Measurements from ENCODE around the gene OR51B4. TPM values are rescaled to one million over a fixed set of nuclear protein-coding genes. Genes with fewer than 3 reads are reported as not detected.

The OR51B4 gene
- total RNA-seq, 5 donors from 2014 or later (not counting 1 experiment from before 2014, with no cell fraction given), result not detected

GRCh38 chr11:5269715-5270147, 32.0 kb downstream of the OR51B4 start, which contains the start of gene HBE1:
TSS of gene HBE1 (minus strand) at chr11:5269945. CDS start at chr11:5269890, 55 bp downstream.
- ChIA-PET CTCF (no interaction called here), POLR2A (no interaction called here)
- H3K4me3 ChIP-seq (ENCODE audit: control insufficient read depth in 1 of 2, extremely low read depth in 1 of 2, low read length in 1 of 2), result no peak within 1 kb of the TSS
- H3K27ac ChIP-seq (ENCODE audit: low read length), result no peak within 1 kb of the TSS
- no peaks in the 10 kb centered on the region for H3K9me3 ChIP-seq
- 100% methylated on average over 2 of the region's 4 CpGs for WGBS (ENCODE audit: insufficient coverage)
- Mint-ChIP-seq H3K27me3 (peaks cover 2 to 7% of the 10 kb centered on the region in 2 donors), H3K9me3 (no peaks in the 10 kb centered on the region), H3K27ac (no peak within 1 kb of the TSS), H3K36me3 (no peaks in the 10 kb centered on the region), H3K4me3 (no peak within 1 kb of the TSS), H3K4me1 (no peaks in the 10 kb centered on the region)
- no peak for DNase-seq
- no peaks in the 10 kb centered on the region for H3K27me3 ChIP-seq (replicated peaks in 1 of 2; ENCODE audit: control insufficient read depth in 2 of 2, extremely low read depth in 1 of 2, insufficient read depth in 2 of 2, low read length in 1 of 2)
- ATAC-seq (replicated peaks in 1 of 4), result no peak
- H3K4me1 ChIP-seq (ENCODE audit: control insufficient read depth in 1 of 2, extremely low read depth in 1 of 2, insufficient read depth in 2 of 2, low read length in 2 of 2), result no peaks in the 10 kb centered on the region
- H3K36me3 ChIP-seq (ENCODE audit: control insufficient read depth in 2 of 2, extremely low read depth in 1 of 2, insufficient read depth in 1 of 2, low read length in 1 of 2), result no peaks in the 10 kb centered on the region

GRCh38 chr11:5267033-5267563, 34.6 kb downstream of the OR51B4 start:
- ChIA-PET CTCF (no interaction called here), POLR2A (no interaction called here)
- no peaks in the 10 kb centered on the region for H3K4me1 ChIP-seq (ENCODE audit: control insufficient read depth in 1 of 2, extremely low read depth in 1 of 2, insufficient read depth in 2 of 2, low read length in 2 of 2)
- no peaks in the 10 kb centered on the region for H3K36me3 ChIP-seq (ENCODE audit: control insufficient read depth in 2 of 2, extremely low read depth in 1 of 2, insufficient read depth in 1 of 2, low read length in 1 of 2)
- no peaks in the 10 kb centered on the region for H3K27me3 ChIP-seq (replicated peaks in 1 of 2; ENCODE audit: control insufficient read depth in 2 of 2, extremely low read depth in 1 of 2, insufficient read depth in 2 of 2, low read length in 1 of 2)
- Mint-ChIP-seq H3K27me3 (peaks cover 2 to 7% of the 10 kb centered on the region in 2 donors), H3K27ac (no peak overlapping the region), H3K4me1 (no peaks in the 10 kb centered on the region), H3K4me3 (no peak overlapping the region), H3K36me3 (no peaks in the 10 kb centered on the region), H3K9me3 (no peaks in the 10 kb centered on the region)
- WGBS (ENCODE audit: insufficient coverage), result 71% methylated on average over 1 of the region's 2 CpGs
- no peak overlapping the region for H3K27ac ChIP-seq (ENCODE audit: low read length)
- ATAC-seq (replicated peaks in 1 of 4) (no peak), DNase-seq (no peak)
- H3K4me3 ChIP-seq (ENCODE audit: control insufficient read depth in 1 of 2, extremely low read depth in 1 of 2, low read length in 1 of 2), result no peak overlapping the region
- H3K9me3 ChIP-seq, result no peaks in the 10 kb centered on the region

GRCh38 chr11:5266609-5267008, 35.1 kb downstream of the OR51B4 start:
- CTCF ChIA-PET, result no interaction called here
- Mint-ChIP-seq H3K27ac (no peak overlapping the region), H3K4me1 (no peaks in the 10 kb centered on the region), H3K9me3 (no peaks in the 10 kb centered on the region), H3K4me3 (no peak overlapping the region), H3K27me3 (peaks cover 2 to 7% of the 10 kb centered on the region in 2 donors), H3K36me3 (no peaks in the 10 kb centered on the region)
- no peaks in the 10 kb centered on the region for H3K36me3 ChIP-seq (ENCODE audit: control insufficient read depth in 2 of 2, extremely low read depth in 1 of 2, insufficient read depth in 1 of 2, low read length in 1 of 2)
- no peak for ATAC-seq (replicated peaks in 1 of 4)
- no peaks in the 10 kb centered on the region for H3K4me1 ChIP-seq (ENCODE audit: control insufficient read depth in 1 of 2, extremely low read depth in 1 of 2, insufficient read depth in 2 of 2, low read length in 2 of 2)
- POLR2A ChIA-PET, result no interaction called here
- H3K9me3 ChIP-seq, result no peaks in the 10 kb centered on the region
- H3K4me3 ChIP-seq (ENCODE audit: control insufficient read depth in 1 of 2, extremely low read depth in 1 of 2, low read length in 1 of 2), result no peak overlapping the region
- H3K27me3 ChIP-seq (replicated peaks in 1 of 2; ENCODE audit: control insufficient read depth in 2 of 2, extremely low read depth in 1 of 2, insufficient read depth in 2 of 2, low read length in 1 of 2), result no peaks in the 10 kb centered on the region
- no peak overlapping the region for H3K27ac ChIP-seq (ENCODE audit: low read length)
- DNase-seq, result no peak

- Mint-ChIP-seq H3K27ac (no peak overlapping the region), H3K4me1 (no peaks in the 10 kb centered on the region), H3K36me3 (no peaks in the 10 kb centered on the region), H3K27me3 (peaks cover 0 to 3% of the 10 kb centered on the region in 2 donors), H3K9me3 (peaks cover 0 to 5% (median 0%) of the 10 kb centered on the region in 3 donors), H3K4me3 (no peak overlapping the region)
- Histone ChIP-seq H3K4me3 (ENCODE audit: control insufficient read depth in 1 of 2, extremely low read depth in 1 of 2, low read length in 1 of 2) (no peak overlapping the region), H3K4me1 (ENCODE audit: control insufficient read depth in 1 of 2, extremely low read depth in 1 of 2, insufficient read depth in 2 of 2, low read length in 2 of 2) (no peaks in the 10 kb centered on the region), H3K27me3 (replicated peaks in 1 of 2; ENCODE audit: control insufficient read depth in 2 of 2, extremely low read depth in 1 of 2, insufficient read depth in 2 of 2, low read length in 1 of 2) (no peaks in the 10 kb centered on the region), H3K27ac (ENCODE audit: low read length) (no peak overlapping the region), H3K9me3 (no peaks in the 10 kb centered on the region), H3K36me3 (ENCODE audit: control insufficient read depth in 2 of 2, extremely low read depth in 1 of 2, insufficient read depth in 1 of 2, low read length in 1 of 2) (no peaks in the 10 kb centered on the region)
- WGBS (ENCODE audit: insufficient coverage), result no CpG with 5 or more reads among the region's 2 CpGs
- ATAC-seq (replicated peaks in 1 of 4) (no peak), DNase-seq (no peak)
- POLR2A ChIA-PET, result no interaction called here
- CTCF ChIA-PET, result no interaction called here
Measured at GRCh38 chr11:5265832-5266231, 35.9 kb downstream of the OR51B4 start.

- Mint-ChIP-seq H3K36me3 (no peaks in the 10 kb centered on the region), H3K4me3 (no peak overlapping the region), H3K4me1 (no peaks in the 10 kb centered on the region), H3K9me3 (peaks cover 0 to 8% (median 5%) of the 10 kb centered on the region in 3 donors), H3K27ac (no peak overlapping the region), H3K27me3 (peaks cover 3 to 17% of the 10 kb centered on the region in 2 donors)
- no peaks in the 10 kb centered on the region for H3K9me3 ChIP-seq
- ATAC-seq (replicated peaks in 1 of 4) (no peak), DNase-seq (no peak)
- no peaks in the 10 kb centered on the region for H3K4me1 ChIP-seq (ENCODE audit: control insufficient read depth in 1 of 2, extremely low read depth in 1 of 2, insufficient read depth in 2 of 2, low read length in 2 of 2)
- no peaks in the 10 kb centered on the region for H3K36me3 ChIP-seq (ENCODE audit: control insufficient read depth in 2 of 2, extremely low read depth in 1 of 2, insufficient read depth in 1 of 2, low read length in 1 of 2)
- H3K27ac ChIP-seq (ENCODE audit: low read length), result no peak overlapping the region
- no peak overlapping the region for H3K4me3 ChIP-seq (ENCODE audit: control insufficient read depth in 1 of 2, extremely low read depth in 1 of 2, low read length in 1 of 2)
- peaks cover 0 to 8% of the 10 kb centered on the region in 2 experiments for H3K27me3 ChIP-seq (replicated peaks in 1 of 2; ENCODE audit: control insufficient read depth in 2 of 2, extremely low read depth in 1 of 2, insufficient read depth in 2 of 2, low read length in 1 of 2)
- WGBS (ENCODE audit: insufficient coverage), result 85% methylated on average over 5 of the region's 7 CpGs
- POLR2A ChIA-PET, result no interaction called here
- CTCF ChIA-PET, result no interaction called here
Measured at GRCh38 chr11:5258543-5259262, 43.0 kb downstream of the OR51B4 start.

- no CpG with 5 or more reads among the region's 2 CpGs for WGBS (ENCODE audit: insufficient coverage)
- H3K4me1 Mint-ChIP-seq, result no peaks in the 10 kb centered on the region
Measured at GRCh38 chr11:5257296-5257695, 44.5 kb downstream of the OR51B4 start.

More at GRCh38 chr11:5257296-5257695, 44.5 kb downstream of the OR51B4 start:
- Mint-ChIP-seq H3K36me3 (no peaks in the 10 kb centered on the region), H3K9me3 (peaks cover 0 to 8% (median 5%) of the 10 kb centered on the region in 3 donors), H3K27ac (no peak overlapping the region), H3K4me3 (no peak overlapping the region), H3K27me3 (peaks cover 3 to 22% of the 10 kb centered on the region in 2 donors)
- POLR2A ChIA-PET, result no interaction called here
- Histone ChIP-seq H3K27me3 (replicated peaks in 1 of 2; ENCODE audit: control insufficient read depth in 2 of 2, extremely low read depth in 1 of 2, insufficient read depth in 2 of 2, low read length in 1 of 2) (peaks cover 0 to 8% of the 10 kb centered on the region in 2 experiments), H3K4me1 (ENCODE audit: control insufficient read depth in 1 of 2, extremely low read depth in 1 of 2, insufficient read depth in 2 of 2, low read length in 2 of 2) (no peaks in the 10 kb centered on the region), H3K9me3 (no peaks in the 10 kb centered on the region), H3K4me3 (ENCODE audit: control insufficient read depth in 1 of 2, extremely low read depth in 1 of 2, low read length in 1 of 2) (no peak overlapping the region), H3K36me3 (ENCODE audit: control insufficient read depth in 2 of 2, extremely low read depth in 1 of 2, insufficient read depth in 1 of 2, low read length in 1 of 2) (no peaks in the 10 kb centered on the region), H3K27ac (ENCODE audit: low read length) (no peak overlapping the region)
- ATAC-seq (replicated peaks in 1 of 4) (no peak), DNase-seq (no peak)
- CTCF ChIA-PET, result no interaction called here

All from T-cell (primary cell).